Karpas-422 (cell line): ENCODE measurements around the gene MLXIP. TPM values are rescaled to one million over a fixed set of nuclear protein-coding genes. Genes with fewer than 3 reads are reported as not detected.
A peak's percentile ranks its signal among the peaks of the same experiment; 100 is the strongest.

Experiments used
- DNase-seq: peaks from one replicate; pipeline ENCODE4 v3.0.0-alpha.2; 2015
- H2AFZ ChIP-seq: fragments of 200-600 bp; sonication (generic); 2 replicates; pipeline ENCODE4 v1.6.1; 2014; ENCODE audit warnings: antibody characterized with exemption, low read length, mixed read lengths
- H3K27ac ChIP-seq: fragments of 200-600 bp; sonication (generic); 2 replicates; pipeline ENCODE4 v1.5.1; 2014; ENCODE audit warnings: mild to moderate bottlenecking, low read length, moderate library complexity
- H3K27me3 ChIP-seq: fragments of 200-600 bp; sonication (generic); 2 replicates; pipeline ENCODE4 v1.6.1; 2014; ENCODE audit warnings: low read length, mixed read lengths
- H3K36me3 ChIP-seq: fragments of 200-600 bp; sonication (generic); 2 replicates; pipeline ENCODE4 v1.6.1; 2014; ENCODE audit warnings: low read length, mixed read lengths; ENCODE audit not compliant: insufficient read depth
- H3K4me1 ChIP-seq: fragments of 200-600 bp; sonication (generic); 2 replicates; pipeline ENCODE4 v1.6.1; 2014; ENCODE audit warnings: mild to moderate bottlenecking, low read length, mixed read lengths
- H3K4me2 ChIP-seq: fragments of 200-600 bp; sonication (generic); 2 replicates; pipeline ENCODE4 v1.6.1; 2014; ENCODE audit warnings: low read length, low read depth, mild to moderate bottlenecking; ENCODE audit not compliant: poor library complexity, severe bottlenecking
- H3K4me3 ChIP-seq: fragments of 200-600 bp; sonication (generic); 2 replicates; pipeline ENCODE4 v1.5.1; 2014; ENCODE audit warnings: mild to moderate bottlenecking, antibody characterized with exemption, low read length, mixed read lengths
- H3K79me2 ChIP-seq: fragments of 200-600 bp; sonication (generic); 2 replicates; pipeline ENCODE4 v1.6.1; 2014; ENCODE audit warnings: mild to moderate bottlenecking, low read length, mixed read lengths
- H3K9ac ChIP-seq: fragments of 200-600 bp; sonication (generic); 2 replicates; pipeline ENCODE4 v1.6.0; 2014; ENCODE audit warnings: low read length
- H3K9me2 ChIP-seq: fragments of 200-600 bp; sonication (generic), shearing (Covaris generic); replicated peaks from 2 replicates; pipeline ENCODE4 v1.6.0; 2014; ENCODE audit warnings: mild to moderate bottlenecking, low read length, moderate library complexity; ENCODE audit not compliant: insufficient read depth
- H3K9me3 ChIP-seq: fragments of 300-700, 200-600 bp; sonication (generic); 2 replicates; pipeline ENCODE4 v1.6.1; 2014; ENCODE audit warnings: low read length, mixed read lengths
- H4K20me1 ChIP-seq: fragments of 200-600 bp; sonication (generic); 2 replicates; pipeline ENCODE4 v1.6.1; 2014; ENCODE audit warnings: mild to moderate bottlenecking, antibody characterized with exemption, low read length, low read depth; ENCODE audit not compliant: insufficient read depth
- total RNA-seq: library from RNA; depleted of rRNA; stranded (reverse); fragments of >200 nt; shearing (Covaris generic); gene quantifications from 2 replicates; pipeline ENCODE4 v1.2.3, GENCODE V29; 2014; ENCODE audit warnings: low replicate concordance

The MLXIP gene
- total RNA-seq, 1 experiment from 2014 or later = 14.8 TPM

GRCh38 chr12:122133192-122133950 is 54.8 kb downstream of the MLXIP start:
- no peak overlapping the region for H3K27ac ChIP-seq
- H3K36me3 ChIP-seq = peaks cover 14% of the 10 kb centered on the region; the same call in 1 of the 2 replicates
- H2AFZ ChIP-seq = no peak overlapping the region
- no peaks in the 10 kb centered on the region for H3K79me2 ChIP-seq
- H3K9me3 ChIP-seq = no peaks in the 10 kb centered on the region
- H3K9me2 ChIP-seq = no peaks in the 10 kb centered on the region
- no peak for DNase-seq
- H3K9ac ChIP-seq = no peak overlapping the region
- H4K20me1 ChIP-seq = 0 out of 2 replicates have a peak, but pooled peaks cover 3% of the 10 kb centered on the region
- H3K4me1 ChIP-seq = no peaks in the 10 kb centered on the region
- H3K27me3 ChIP-seq = no peaks in the 10 kb centered on the region
- H3K4me2 ChIP-seq = no peak overlapping the region
- no peak overlapping the region for H3K4me3 ChIP-seq

GRCh38 chr12:122135437-122136031 is 57.0 kb downstream of the MLXIP start:
- H2AFZ ChIP-seq = no peak overlapping the region
- DNase-seq = no peak
- peaks cover 8% of the 10 kb centered on the region; the same call in 1 of the 2 replicates for H3K36me3 ChIP-seq
- no peaks in the 10 kb centered on the region for H3K9me2 ChIP-seq
- no peaks in the 10 kb centered on the region for H3K79me2 ChIP-seq
- H4K20me1 ChIP-seq = no peaks in the 10 kb centered on the region
- no peak overlapping the region for H3K9ac ChIP-seq
- H3K4me2 ChIP-seq = no peak overlapping the region
- H3K27me3 ChIP-seq = no peaks in the 10 kb centered on the region
- H3K27ac ChIP-seq = no peak overlapping the region
- no peaks in the 10 kb centered on the region for H3K9me3 ChIP-seq
- H3K4me3 ChIP-seq = no peak overlapping the region
- no peaks in the 10 kb centered on the region for H3K4me1 ChIP-seq

- H3K36me3 ChIP-seq = peaks cover 5% of the 10 kb centered on the region; the same call in 1 of the 2 replicates
- no peak overlapping the region for H3K27ac ChIP-seq
- H3K27me3 ChIP-seq = no peaks in the 10 kb centered on the region
Measured at GRCh38 chr12:122137229-122137628, 58.7 kb downstream of the MLXIP start.

GRCh38 chr12:122137681-122138080 is 59.1 kb downstream of the MLXIP start:
- no peaks in the 10 kb centered on the region for H3K4me1 ChIP-seq
- H3K27me3 ChIP-seq = no peaks in the 10 kb centered on the region
- H3K9me2 ChIP-seq = no peaks in the 10 kb centered on the region
- peaks cover 5% of the 10 kb centered on the region; the same call in 1 of the 2 replicates for H3K36me3 ChIP-seq
- no peak overlapping the region for H3K9ac ChIP-seq
- DNase-seq = peak; percentile 64
- no peak overlapping the region for H3K4me3 ChIP-seq
- no peaks in the 10 kb centered on the region for H3K79me2 ChIP-seq
- H3K4me2 ChIP-seq = no peak overlapping the region
- H3K9me3 ChIP-seq = no peaks in the 10 kb centered on the region
- no peaks in the 10 kb centered on the region for H4K20me1 ChIP-seq
- H3K27ac ChIP-seq = no peak overlapping the region
- no peak overlapping the region for H2AFZ ChIP-seq

More at GRCh38 chr12:122137229-122137628, 58.7 kb downstream of the MLXIP start:
- H3K4me3 ChIP-seq = no peak overlapping the region
- H3K9ac ChIP-seq = no peak overlapping the region
- no peaks in the 10 kb centered on the region for H3K79me2 ChIP-seq
- no peaks in the 10 kb centered on the region for H3K9me3 ChIP-seq
- H3K9me2 ChIP-seq = no peaks in the 10 kb centered on the region
- DNase-seq = peak; percentile 60
- H4K20me1 ChIP-seq = no peaks in the 10 kb centered on the region
- H2AFZ ChIP-seq = no peak overlapping the region
- H3K4me2 ChIP-seq = no peak overlapping the region
- no peaks in the 10 kb centered on the region for H3K4me1 ChIP-seq

GRCh38 chr12:122138181-122138580 is 59.6 kb downstream of the MLXIP start:
- no peak overlapping the region for H3K27ac ChIP-seq
- no peaks in the 10 kb centered on the region for H4K20me1 ChIP-seq
- no peaks in the 10 kb centered on the region for H3K27me3 ChIP-seq
- no peaks in the 10 kb centered on the region for H3K9me3 ChIP-seq
- no peaks in the 10 kb centered on the region for H3K9me2 ChIP-seq
- H3K9ac ChIP-seq = no peak overlapping the region
- no peak overlapping the region for H3K4me2 ChIP-seq
- H3K4me3 ChIP-seq = no peak overlapping the region
- no peaks in the 10 kb centered on the region for H3K4me1 ChIP-seq
- no peak overlapping the region for H2AFZ ChIP-seq
- peaks cover 5% of the 10 kb centered on the region; the same call in 1 of the 2 replicates for H3K36me3 ChIP-seq
- H3K79me2 ChIP-seq = no peaks in the 10 kb centered on the region
- DNase-seq = no peak

GRCh38 chr12:122138616-122139015 is 60.1 kb downstream of the MLXIP start:
- H2AFZ ChIP-seq = no peak overlapping the region
- H4K20me1 ChIP-seq = no peaks in the 10 kb centered on the region
- no peak overlapping the region for H3K4me3 ChIP-seq
- H3K4me1 ChIP-seq = no peaks in the 10 kb centered on the region
- no peaks in the 10 kb centered on the region for H3K79me2 ChIP-seq
- H3K9me2 ChIP-seq = no peaks in the 10 kb centered on the region
- no peaks in the 10 kb centered on the region for H3K27me3 ChIP-seq
- H3K9me3 ChIP-seq = no peaks in the 10 kb centered on the region
- H3K36me3 ChIP-seq = peaks cover 5% of the 10 kb centered on the region; the same call in 1 of the 2 replicates
- DNase-seq = no peak
- no peak overlapping the region for H3K27ac ChIP-seq
- H3K9ac ChIP-seq = no peak overlapping the region
- no peak overlapping the region for H3K4me2 ChIP-seq

- H3K36me3 ChIP-seq = 0 out of 2 replicates have a peak, but pooled peaks cover 2% of the 10 kb centered on the region
- no peaks in the 10 kb centered on the region for H3K9me2 ChIP-seq
- H2AFZ ChIP-seq = no peak overlapping the region
- H3K79me2 ChIP-seq = no peaks in the 10 kb centered on the region
- DNase-seq = no peak
- no peaks in the 10 kb centered on the region for H3K27me3 ChIP-seq
- no peak overlapping the region for H3K27ac ChIP-seq
- no peaks in the 10 kb centered on the region for H3K9me3 ChIP-seq
- no peaks in the 10 kb centered on the region for H3K4me1 ChIP-seq
- H3K9ac ChIP-seq = no peak overlapping the region
- no peak overlapping the region for H3K4me2 ChIP-seq
- no peaks in the 10 kb centered on the region for H4K20me1 ChIP-seq
- no peak overlapping the region for H3K4me3 ChIP-seq
Measured at GRCh38 chr12:122139266-122139665, 60.7 kb downstream of the MLXIP start.

GRCh38 chr12:122139941-122140340 is 61.4 kb downstream of the MLXIP start:
- no peak overlapping the region for H3K9ac ChIP-seq
- H3K4me3 ChIP-seq = no peak overlapping the region
- H3K9me3 ChIP-seq = no peaks in the 10 kb centered on the region
- H3K4me1 ChIP-seq = no peaks in the 10 kb centered on the region
- no peak overlapping the region for H3K27ac ChIP-seq
- 0 out of 2 replicates have a peak, but pooled peaks cover 1% of the 10 kb centered on the region for H3K36me3 ChIP-seq
- no peak for DNase-seq
- no peak overlapping the region for H2AFZ ChIP-seq
- no peaks in the 10 kb centered on the region for H3K9me2 ChIP-seq
- no peaks in the 10 kb centered on the region for H3K79me2 ChIP-seq
- no peaks in the 10 kb centered on the region for H4K20me1 ChIP-seq
- no peak overlapping the region for H3K4me2 ChIP-seq
- no peaks in the 10 kb centered on the region for H3K27me3 ChIP-seq
